Liver (tissue), 3 donors: Measurements from ENCODE around the gene GRID1.

Experiments used
- FOXA1 ChIP-seq: IDR thresholded peaks from 2 replicates; pipeline ENCODE4 v1.6.1; 2016; ENCODE audit warnings: antibody characterized with exemption
- HNF4G ChIP-seq: IDR thresholded peaks from 2 replicates; pipeline ENCODE4 v1.6.1; 2016; ENCODE audit warnings: antibody characterized with exemption
- RAD21 ChIP-seq, 2 donors: IDR thresholded peaks; 2 replicates each; pipeline ENCODE4 v1.6.1; 2016; ENCODE audit warnings: antibody characterized with exemption in 2 of 2, mild to moderate bottlenecking in 2 of 2
- YY1 ChIP-seq: IDR thresholded peaks from 2 replicates; pipeline ENCODE4 v1.6.1; 2016; ENCODE audit warnings: antibody characterized with exemption, mild to moderate bottlenecking
- TF ChIP-seq, protein P1 (sequence below): fragments of 150-350 bp; IDR thresholded peaks from 2 replicates; pipeline ENCODE4 v1.5.1; 2017; ENCODE audit warnings: improper control_type of control experiment, low read depth, low read length; ENCODE audit not compliant: missing input control
- TF ChIP-seq, protein P2 (sequence below): IDR thresholded peaks from 2 replicates; pipeline ENCODE4 v1.6.1; 2016; ENCODE audit warnings: antibody characterized with exemption, mild to moderate bottlenecking
- donor health status: healthy.
- donor health status: healthy.

DNA sequence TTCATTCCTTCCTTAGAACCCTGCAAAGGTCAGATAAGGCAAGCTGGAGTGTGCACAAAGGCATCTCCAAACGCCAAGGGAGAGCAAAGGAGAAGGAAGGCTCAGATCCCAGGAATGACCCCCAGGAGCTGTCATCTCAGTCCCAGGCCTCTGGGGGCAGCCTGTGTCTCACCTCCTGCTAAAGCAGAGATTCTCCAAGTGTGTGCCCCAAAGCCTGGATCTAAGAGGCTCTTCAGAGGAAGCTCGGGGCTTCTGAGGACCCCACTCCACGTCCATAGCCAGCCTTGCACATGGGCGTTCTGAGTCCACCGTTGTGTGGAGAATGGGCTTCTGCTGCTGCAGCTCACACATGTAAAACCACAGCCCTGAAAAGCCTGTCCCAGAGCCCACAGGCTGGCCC is 5.1 kb upstream of the GRID1 start:
- TF ChIP-seq, protein P1, sequence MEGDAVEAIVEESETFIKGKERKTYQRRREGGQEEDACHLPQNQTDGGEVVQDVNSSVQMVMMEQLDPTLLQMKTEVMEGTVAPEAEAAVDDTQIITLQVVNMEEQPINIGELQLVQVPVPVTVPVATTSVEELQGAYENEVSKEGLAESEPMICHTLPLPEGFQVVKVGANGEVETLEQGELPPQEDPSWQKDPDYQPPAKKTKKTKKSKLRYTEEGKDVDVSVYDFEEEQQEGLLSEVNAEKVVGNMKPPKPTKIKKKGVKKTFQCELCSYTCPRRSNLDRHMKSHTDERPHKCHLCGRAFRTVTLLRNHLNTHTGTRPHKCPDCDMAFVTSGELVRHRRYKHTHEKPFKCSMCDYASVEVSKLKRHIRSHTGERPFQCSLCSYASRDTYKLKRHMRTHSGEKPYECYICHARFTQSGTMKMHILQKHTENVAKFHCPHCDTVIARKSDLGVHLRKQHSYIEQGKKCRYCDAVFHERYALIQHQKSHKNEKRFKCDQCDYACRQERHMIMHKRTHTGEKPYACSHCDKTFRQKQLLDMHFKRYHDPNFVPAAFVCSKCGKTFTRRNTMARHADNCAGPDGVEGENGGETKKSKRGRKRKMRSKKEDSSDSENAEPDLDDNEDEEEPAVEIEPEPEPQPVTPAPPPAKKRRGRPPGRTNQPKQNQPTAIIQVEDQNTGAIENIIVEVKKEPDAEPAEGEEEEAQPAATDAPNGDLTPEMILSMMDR: no peak
- TF ChIP-seq RAD21 (IDR thresholded peaks at IDR 0.05): no peak
- TF ChIP-seq, protein P2, sequence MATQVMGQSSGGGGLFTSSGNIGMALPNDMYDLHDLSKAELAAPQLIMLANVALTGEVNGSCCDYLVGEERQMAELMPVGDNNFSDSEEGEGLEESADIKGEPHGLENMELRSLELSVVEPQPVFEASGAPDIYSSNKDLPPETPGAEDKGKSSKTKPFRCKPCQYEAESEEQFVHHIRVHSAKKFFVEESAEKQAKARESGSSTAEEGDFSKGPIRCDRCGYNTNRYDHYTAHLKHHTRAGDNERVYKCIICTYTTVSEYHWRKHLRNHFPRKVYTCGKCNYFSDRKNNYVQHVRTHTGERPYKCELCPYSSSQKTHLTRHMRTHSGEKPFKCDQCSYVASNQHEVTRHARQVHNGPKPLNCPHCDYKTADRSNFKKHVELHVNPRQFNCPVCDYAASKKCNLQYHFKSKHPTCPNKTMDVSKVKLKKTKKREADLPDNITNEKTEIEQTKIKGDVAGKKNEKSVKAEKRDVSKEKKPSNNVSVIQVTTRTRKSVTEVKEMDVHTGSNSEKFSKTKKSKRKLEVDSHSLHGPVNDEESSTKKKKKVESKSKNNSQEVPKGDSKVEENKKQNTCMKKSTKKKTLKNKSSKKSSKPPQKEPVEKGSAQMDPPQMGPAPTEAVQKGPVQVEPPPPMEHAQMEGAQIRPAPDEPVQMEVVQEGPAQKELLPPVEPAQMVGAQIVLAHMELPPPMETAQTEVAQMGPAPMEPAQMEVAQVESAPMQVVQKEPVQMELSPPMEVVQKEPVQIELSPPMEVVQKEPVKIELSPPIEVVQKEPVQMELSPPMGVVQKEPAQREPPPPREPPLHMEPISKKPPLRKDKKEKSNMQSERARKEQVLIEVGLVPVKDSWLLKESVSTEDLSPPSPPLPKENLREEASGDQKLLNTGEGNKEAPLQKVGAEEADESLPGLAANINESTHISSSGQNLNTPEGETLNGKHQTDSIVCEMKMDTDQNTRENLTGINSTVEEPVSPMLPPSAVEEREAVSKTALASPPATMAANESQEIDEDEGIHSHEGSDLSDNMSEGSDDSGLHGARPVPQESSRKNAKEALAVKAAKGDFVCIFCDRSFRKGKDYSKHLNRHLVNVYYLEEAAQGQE: no peak
- no peak for TF ChIP-seq FOXA1
- TF ChIP-seq HNF4G: no peak
- no peak for TF ChIP-seq YY1
